Adrenal gland (tissue), 12 donors: ENCODE data around the gene KRTAP10-2. TPM values are rescaled to one million over a fixed set of nuclear protein-coding genes. Genes with fewer than 3 reads are reported as not detected.
"Not testable (repeated sequence)": the region's sequence is repeated elsewhere in the genome, so short reads cannot be mapped to it uniquely, and the experiment has no call there.

Source experiments
- DNase-seq, 7 donors: peaks; one replicate each; pipeline ENCODE4 v3.0.0-alpha.2; 2019 to 2020
- H3K27ac ChIP-seq, 5 donors: fragments of 200-600 bp; sonication (generic) in 4 of 5; 1 replicate in 3 of 5; 2 replicates in 2 of 5; pipeline versions ENCODE4 v1.5.1 to v1.8.0; 2016 to 2020; ENCODE audit warnings: mild to moderate bottlenecking in 1 of 5
- H3K27me3 ChIP-seq: fragments of 200-600 bp; 2 replicates; pipeline ENCODE4 v1.8.0; 2021
- H3K36me3 ChIP-seq, 2 donors: fragments of 200-600 bp; replicated peaks in 1 of 2; 1 replicate in 1 of 2; 2 replicates in 1 of 2; pipeline versions ENCODE4 v1.5.1 to v1.8.0; 2018 to 2022
- H3K4me1 ChIP-seq, 2 donors: fragments of 200-600 bp; replicated peaks in 1 of 2; 1 replicate in 1 of 2; 2 replicates in 1 of 2; pipeline versions ENCODE4 v1.5.1 to v1.8.0; 2018 to 2021
- H3K4me3 ChIP-seq, 4 donors: fragments of 200-600 bp; sonication (generic) in 3 of 4; one replicate each; pipeline ENCODE4 v1.5.1; 2016 to 2018
- H3K9me3 ChIP-seq, 3 donors: fragments of 200-600 bp; sonication (generic) in 1 of 3; replicated peaks in 1 of 3; 1 replicate in 2 of 3; 2 replicates in 1 of 3; pipeline versions ENCODE4 v1.5.1 to v1.8.0; 2016 to 2021
- POLR2A ChIP-seq, 2 donors: fragments of 450-650 bp; IDR thresholded peaks; one replicate each; pipeline ENCODE4 v1.6.1; 2017; ENCODE audit warnings: antibody characterized with exemption in 2 of 2, mild to moderate bottlenecking in 2 of 2, moderate library complexity in 1 of 2
- WGBS, 4 donors: extraction: QIAGEN DNeasy Blood & Tissue Kit in 2 of 4; methylation state at CpG; one replicate each; pipeline versions ENCODE4 v1.1.5 to v1.1.7; 2013 to 2017; 5-methylcytosine and 5-hydroxymethylcytosine counted together
- intact Hi-C, 2 donors: fragments of 100-400 bp; cut with DNase I; formaldehyde crosslinking; loops; one replicate each; pipeline versions ENCODE4 v1.14.1 to v1.15.0; 2022 to 2023
- polyA plus RNA-seq, 3 donors: library from polyadenylated mRNA; stranded (reverse); fragments of 200-250 nt in 2 of 3; fragments of 350-450 nt in 1 of 3; fragmentation: Illumina TruSeq in 1 of 3; extraction: RNeasy Lipid Tissue Mini Kit (QIAGEN cat#74804) in 1 of 3; gene quantifications; one replicate each; pipeline ENCODE4 v1.2.3, GENCODE V29; 2013 to 2014
- total RNA-seq, 9 donors: library from RNA; depleted of rRNA in 4 of 9; stranded (reverse); fragments of >200 nt in 4 of 9; fragments of 120-200 nt in 1 of 9; fragmentation: NEBNext Ultra II Directional in 1 of 9; extraction: Animal tissue kit (Norgen Biotek cat#: 25700) in 1 of 9; gene quantifications; one replicate each; pipeline versions ENCODE4 v1.1.0 to v1.2.4, GENCODE V29; 2013 to 2023
- TF ChIP-seq, protein P1 (sequence below), 6 experiments: fragments of 450-650 bp in 4 of 6; fragments of 200-600 bp in 2 of 6; sonication (generic) in 1 of 6; IDR thresholded peaks; 1 replicate in 5 of 6; 2 replicates in 1 of 6; pipeline versions ENCODE4 v1.5.1 to v1.8.0; 2016 to 2021; ENCODE audit warnings: antibody characterized with exemption in 6 of 6, mild to moderate bottlenecking in 2 of 6, moderate library complexity in 1 of 6
- donor health status: healthy with polysubstance abuse.
- donor health status: Bipolar disorder and iron deficiency.
- donor health status: DM: yes; HTN: yes; CAD: no.
- donor health status: DM: no; HTN: no; CAD: no.
- donor health status: DM: no; HTN: no; CAD: no.
- donor health status: DM: yes; HTN: yes; CAD: no.

KRTAP10-2 gene
- total and polyA plus RNA-seq, 12 donors, result not detected

DNA sequence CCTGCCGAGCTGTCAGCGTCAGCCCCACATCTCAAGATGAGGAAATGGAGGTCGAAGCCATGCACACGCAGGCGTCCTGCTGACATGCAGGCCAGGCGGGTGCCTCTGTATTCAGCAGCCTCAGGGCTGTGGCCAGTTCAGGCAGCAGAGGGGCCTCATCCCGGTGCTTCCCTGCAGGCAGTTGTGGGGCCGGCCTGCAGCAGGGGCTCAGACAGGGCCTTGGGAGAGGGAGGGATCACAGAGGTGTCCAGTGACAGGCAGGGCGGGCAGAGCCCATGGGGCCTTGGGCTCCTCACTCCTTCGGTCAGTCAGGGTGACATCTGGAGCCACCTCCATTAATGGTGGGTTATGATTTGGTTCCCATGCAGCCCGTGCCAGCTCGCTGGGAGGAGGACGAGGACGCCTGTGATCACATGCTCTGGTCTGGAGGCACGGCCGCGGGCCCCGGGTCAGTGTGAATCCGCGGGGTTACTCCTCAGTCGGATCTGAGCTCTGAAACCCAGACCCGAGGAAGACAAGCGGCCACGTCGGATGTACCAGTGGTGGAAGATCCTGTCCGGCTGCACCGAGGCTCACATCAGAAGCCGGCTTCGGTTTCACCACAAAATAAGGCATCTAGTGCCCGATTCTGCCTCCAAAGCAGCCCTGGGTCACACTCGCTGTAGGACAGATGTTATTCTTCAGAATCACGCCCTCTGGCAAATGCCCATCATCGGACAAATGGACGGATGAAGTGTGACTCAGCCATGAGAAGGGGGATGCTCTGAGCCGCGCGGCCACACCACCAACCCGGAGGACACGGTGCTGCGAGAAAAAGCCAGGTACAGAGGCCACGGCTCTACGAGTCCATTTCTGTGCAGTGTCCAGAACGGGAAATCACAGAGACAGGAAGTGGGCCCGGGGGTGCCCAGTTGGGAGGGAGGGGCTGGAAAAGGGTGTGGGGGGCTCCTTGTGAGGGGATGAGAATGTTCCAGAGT, 44.7 kb downstream of the KRTAP10-2 start:
- TF ChIP-seq POLR2A (IDR thresholded peaks at IDR 0.05), result no peak
- TF ChIP-seq, protein P1, sequence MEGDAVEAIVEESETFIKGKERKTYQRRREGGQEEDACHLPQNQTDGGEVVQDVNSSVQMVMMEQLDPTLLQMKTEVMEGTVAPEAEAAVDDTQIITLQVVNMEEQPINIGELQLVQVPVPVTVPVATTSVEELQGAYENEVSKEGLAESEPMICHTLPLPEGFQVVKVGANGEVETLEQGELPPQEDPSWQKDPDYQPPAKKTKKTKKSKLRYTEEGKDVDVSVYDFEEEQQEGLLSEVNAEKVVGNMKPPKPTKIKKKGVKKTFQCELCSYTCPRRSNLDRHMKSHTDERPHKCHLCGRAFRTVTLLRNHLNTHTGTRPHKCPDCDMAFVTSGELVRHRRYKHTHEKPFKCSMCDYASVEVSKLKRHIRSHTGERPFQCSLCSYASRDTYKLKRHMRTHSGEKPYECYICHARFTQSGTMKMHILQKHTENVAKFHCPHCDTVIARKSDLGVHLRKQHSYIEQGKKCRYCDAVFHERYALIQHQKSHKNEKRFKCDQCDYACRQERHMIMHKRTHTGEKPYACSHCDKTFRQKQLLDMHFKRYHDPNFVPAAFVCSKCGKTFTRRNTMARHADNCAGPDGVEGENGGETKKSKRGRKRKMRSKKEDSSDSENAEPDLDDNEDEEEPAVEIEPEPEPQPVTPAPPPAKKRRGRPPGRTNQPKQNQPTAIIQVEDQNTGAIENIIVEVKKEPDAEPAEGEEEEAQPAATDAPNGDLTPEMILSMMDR (IDR thresholded peaks at IDR 0.05), result no peak
- WGBS, 4 donors, result 75 to 83% (median 79%) methylated on average over 25 to 44 of the region's 44 CpGs
- intact Hi-C loops, result no loop called here
- Histone ChIP-seq H3K36me3 (no peaks in the 10 kb centered on the region), H3K9me3 (no peaks in the 10 kb centered on the region), H3K4me1 (no peaks in the 10 kb centered on the region), H3K27ac (no peak overlapping the region), H3K4me3 (no peak overlapping the region), H3K27me3 (peaks cover 8% of the 10 kb centered on the region)
- DNase-seq, result no peak

DNA sequence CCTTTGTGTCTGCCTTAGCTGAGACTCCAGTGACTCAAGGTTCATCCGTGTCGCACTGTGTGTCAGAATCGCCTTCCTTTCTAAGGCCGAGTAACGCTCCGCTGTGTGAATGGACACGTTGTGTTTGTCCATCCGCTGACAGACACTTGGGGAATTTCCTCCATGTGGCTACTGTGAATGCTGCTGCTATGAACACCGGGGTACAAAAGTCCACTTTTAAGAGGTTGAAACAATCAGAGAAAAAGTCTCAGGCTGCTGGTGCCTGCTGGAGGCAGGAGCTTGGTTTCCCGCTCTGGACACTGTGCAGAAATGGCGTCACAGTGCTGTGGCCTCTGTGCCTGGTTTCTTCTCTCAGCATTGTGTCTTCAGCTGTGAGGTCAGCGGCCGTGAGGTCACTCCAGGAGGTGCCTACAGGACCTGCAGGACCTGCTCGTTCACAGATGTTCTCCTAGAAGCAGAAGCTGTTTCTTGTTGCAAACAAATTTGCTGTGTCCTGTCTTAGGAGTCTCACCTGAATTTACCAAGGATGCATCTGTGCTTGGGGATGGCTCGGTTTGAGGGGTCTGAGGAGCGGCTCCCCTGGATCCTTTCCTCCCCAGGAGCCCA, 45.5 kb downstream of the KRTAP10-2 start:
- 76 to 83% (median 77%) methylated on average over 10 to 16 of the region's 16 CpGs for WGBS, 4 donors

DNA sequence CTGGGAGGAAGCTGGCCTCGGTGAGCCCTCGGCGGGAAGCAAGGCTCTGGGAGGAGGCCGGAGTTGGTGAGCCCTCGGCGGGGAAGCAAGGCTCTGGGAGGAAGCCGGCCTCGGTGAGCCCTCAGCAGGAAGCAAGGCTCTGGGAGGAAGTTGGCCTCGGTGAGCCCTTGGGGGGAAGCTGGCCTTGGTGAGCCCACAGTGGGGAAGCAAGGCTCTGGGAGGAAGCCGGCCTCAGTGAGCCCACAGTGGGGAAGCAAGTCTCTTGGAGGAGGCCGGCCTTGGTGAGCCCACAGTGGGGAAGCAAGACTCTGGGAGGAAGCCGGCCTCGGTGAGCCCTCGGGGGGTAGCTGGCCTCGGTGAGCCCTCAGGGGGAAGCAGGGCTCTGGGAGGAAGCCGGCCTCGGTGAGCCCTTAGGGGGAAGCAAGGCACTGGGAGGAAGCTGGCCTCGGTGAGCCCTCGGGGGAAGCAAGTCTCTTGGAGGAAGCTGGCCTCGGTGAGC, 47.4 kb downstream of the KRTAP10-2 start:
- H3K9me3 ChIP-seq, result no peaks in the 10 kb centered on the region
- H3K27ac ChIP-seq, result no peak overlapping the region
- TF ChIP-seq, protein P1 (IDR thresholded peaks at IDR 0.05), result no peak
- no peak for TF ChIP-seq POLR2A (IDR thresholded peaks at IDR 0.05)
- no peak overlapping the region for H3K4me3 ChIP-seq
- H3K36me3 ChIP-seq, result no peaks in the 10 kb centered on the region
- H3K27me3 ChIP-seq, result peaks cover 4% of the 10 kb centered on the region
- intact Hi-C loops, result no loop called here
- no peaks in the 10 kb centered on the region for H3K4me1 ChIP-seq
- DNase-seq, result peak in 1 of 7 donors; percentile 4
- WGBS, 4 donors, result 52 to 67% (median 59%) methylated on average over 13 to 20 of the region's 20 CpGs

More for the DNA sequence above, 45.5 kb downstream of the KRTAP10-2 start:
- no peak for TF ChIP-seq POLR2A (IDR thresholded peaks at IDR 0.05)
- TF ChIP-seq, protein P1 (IDR thresholded peaks at IDR 0.05), result no peak
- no peak overlapping the region for H3K4me3 ChIP-seq
- H3K27ac ChIP-seq, result no peak overlapping the region
- DNase-seq, result no peak
- no peaks in the 10 kb centered on the region for H3K9me3 ChIP-seq
- no peaks in the 10 kb centered on the region for H3K36me3 ChIP-seq
- intact Hi-C loops, result no loop called here
- H3K27me3 ChIP-seq, result peaks cover 8% of the 10 kb centered on the region
- no peaks in the 10 kb centered on the region for H3K4me1 ChIP-seq

DNA sequence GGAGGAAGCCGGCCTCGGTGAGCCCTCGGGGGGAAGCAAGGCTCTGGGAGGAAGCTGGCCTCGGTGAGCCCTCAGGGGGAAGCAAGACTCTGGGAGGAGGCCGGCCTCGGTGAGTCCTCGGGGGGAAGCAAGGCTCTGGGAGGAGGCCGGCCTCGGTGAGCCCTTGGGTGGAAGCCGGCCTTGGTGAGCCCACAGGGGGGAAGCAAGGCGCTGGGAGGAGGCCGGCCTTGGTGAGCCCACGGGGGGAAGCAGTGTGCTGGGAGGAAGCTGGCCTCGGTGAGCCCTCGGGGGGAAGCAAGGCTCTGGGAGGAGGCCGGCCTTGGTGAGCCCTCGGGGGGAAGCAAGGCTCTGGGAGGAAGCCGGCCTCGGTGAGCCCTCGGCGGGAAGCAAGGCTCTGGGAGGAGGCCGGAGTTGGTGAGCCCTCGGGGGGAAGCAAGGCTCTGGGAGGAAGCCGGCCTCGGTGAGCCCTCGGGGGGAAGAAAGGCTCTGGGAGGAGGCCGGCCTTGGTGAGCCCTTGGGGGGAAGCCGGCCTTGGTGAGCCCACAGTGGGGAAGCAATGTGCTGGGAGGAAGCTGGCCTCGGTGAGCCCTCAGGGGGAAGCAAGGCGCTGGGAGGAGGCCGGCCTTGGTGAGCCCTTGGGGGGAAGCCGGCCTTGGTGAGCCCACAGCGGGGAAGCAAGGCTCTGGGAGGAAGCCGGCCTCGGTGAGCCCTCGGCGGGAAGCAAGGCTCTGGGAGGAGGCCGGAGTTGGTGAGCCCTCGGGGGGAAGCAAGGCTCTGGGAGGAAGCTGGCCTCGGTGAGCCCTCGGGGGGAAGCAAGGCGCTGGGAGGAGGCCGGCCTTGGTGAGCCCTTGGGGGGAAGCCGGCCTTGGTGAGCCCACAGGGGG, 48.1 kb downstream of the KRTAP10-2 start:
- H3K36me3 ChIP-seq, DNase-seq, H3K4me1 ChIP-seq, H3K27me3 ChIP-seq, intact Hi-C loops, H3K9me3 ChIP-seq, H3K4me3 ChIP-seq, H3K27ac ChIP-seq: not testable (repeated sequence)
- WGBS, 4 donors, result 47 to 65% (median 52%) methylated on average over 31 to 44 of the region's 44 CpGs
